ENCODE data around the gene ZFP36.

ZFP36 gene

DNA sequence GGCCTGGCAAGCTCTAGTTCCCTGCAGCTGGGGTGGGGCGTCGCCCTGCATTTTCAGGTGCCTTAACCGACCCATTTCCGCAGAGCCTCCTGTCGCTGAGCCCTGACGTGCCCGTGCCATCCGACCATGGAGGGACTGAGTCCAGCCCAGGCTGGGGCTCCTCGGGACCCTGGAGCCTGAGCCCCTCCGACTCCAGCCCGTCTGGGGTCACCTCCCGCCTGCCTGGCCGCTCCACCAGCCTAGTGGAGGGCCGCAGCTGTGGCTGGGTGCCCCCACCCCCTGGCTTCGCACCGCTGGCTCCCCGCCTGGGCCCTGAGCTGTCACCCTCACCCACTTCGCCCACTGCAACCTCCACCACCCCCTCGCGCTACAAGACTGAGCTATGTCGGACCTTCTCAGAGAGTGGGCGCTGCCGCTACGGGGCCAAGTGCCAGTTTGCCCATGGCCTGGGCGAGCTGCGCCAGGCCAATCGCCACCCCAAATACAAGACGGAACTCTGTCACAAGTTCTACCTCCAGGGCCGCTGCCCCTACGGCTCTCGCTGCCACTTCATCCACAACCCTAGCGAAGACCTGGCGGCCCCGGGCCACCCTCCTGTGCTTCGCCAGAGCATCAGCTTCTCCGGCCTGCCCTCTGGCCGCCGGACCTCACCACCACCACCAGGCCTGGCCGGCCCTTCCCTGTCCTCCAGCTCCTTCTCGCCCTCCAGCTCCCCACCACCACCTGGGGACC is 1.2 kb downstream of the ZFP36 start:
- DNase-seq: no peak

DNA sequence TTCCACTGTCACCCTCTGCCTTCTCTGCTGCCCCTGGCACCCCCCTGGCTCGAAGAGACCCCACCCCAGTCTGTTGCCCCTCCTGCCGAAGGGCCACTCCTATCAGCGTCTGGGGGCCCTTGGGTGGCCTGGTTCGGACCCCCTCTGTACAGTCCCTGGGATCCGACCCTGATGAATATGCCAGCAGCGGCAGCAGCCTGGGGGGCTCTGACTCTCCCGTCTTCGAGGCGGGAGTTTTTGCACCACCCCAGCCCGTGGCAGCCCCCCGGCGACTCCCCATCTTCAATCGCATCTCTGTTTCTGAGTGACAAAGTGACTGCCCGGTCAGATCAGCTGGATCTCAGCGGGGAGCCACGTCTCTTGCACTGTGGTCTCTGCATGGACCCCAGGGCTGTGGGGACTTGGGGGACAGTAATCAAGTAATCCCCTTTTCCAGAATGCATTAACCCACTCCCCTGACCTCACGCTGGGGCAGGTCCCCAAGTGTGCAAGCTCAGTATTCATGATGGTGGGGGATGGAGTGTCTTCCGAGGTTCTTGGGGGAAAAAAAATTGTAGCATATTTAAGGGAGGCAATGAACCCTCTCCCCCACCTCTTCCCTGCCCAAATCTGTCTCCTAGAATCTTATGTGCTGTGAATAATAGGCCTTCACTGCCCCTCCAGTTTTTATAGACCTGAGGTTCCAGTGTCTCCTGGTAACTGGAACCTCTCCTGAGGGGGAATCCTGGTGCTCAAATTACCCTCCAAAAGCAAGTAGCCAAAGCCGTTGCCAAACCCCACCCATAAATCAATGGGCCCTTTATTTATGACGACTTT is 2.0 kb downstream of the ZFP36 start:
- peak; percentile 40 for DNase-seq

DNA sequence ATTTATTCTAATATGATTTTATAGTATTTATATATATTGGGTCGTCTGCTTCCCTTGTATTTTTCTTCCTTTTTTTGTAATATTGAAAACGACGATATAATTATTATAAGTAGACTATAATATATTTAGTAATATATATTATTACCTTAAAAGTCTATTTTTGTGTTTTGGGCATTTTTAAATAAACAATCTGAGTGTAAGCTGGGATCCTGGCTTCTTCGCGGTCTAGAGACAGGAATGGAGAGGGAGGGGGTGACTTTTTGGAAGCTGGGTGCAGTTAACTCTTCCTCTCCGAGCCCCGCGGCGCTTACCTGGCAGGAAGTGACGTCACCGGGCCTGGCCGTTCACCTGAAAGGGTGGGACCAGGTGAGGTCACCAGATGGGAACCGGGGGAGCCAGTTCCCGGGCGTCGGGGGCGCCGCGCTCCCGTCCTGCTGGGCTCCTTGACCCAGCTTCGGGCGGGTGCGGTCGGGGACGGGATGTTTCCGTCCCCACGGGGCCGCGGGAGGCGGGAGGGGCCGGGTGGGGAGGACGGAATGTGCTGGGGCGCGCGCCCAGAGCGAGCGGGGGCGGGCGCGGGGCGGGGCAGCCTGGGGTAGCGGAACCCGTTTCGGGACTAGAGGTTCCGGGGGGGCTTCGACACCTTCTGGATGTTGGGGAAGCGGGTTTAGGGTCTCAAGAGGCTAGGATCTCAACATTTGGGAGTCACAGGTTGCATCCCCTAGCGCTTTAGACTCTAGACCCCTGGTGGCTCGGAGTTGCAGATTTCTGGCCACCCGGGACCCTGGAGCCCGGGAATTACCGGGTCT is 2.8 kb downstream of the ZFP36 start:
- DNase-seq: peak; percentile 83

DNA sequence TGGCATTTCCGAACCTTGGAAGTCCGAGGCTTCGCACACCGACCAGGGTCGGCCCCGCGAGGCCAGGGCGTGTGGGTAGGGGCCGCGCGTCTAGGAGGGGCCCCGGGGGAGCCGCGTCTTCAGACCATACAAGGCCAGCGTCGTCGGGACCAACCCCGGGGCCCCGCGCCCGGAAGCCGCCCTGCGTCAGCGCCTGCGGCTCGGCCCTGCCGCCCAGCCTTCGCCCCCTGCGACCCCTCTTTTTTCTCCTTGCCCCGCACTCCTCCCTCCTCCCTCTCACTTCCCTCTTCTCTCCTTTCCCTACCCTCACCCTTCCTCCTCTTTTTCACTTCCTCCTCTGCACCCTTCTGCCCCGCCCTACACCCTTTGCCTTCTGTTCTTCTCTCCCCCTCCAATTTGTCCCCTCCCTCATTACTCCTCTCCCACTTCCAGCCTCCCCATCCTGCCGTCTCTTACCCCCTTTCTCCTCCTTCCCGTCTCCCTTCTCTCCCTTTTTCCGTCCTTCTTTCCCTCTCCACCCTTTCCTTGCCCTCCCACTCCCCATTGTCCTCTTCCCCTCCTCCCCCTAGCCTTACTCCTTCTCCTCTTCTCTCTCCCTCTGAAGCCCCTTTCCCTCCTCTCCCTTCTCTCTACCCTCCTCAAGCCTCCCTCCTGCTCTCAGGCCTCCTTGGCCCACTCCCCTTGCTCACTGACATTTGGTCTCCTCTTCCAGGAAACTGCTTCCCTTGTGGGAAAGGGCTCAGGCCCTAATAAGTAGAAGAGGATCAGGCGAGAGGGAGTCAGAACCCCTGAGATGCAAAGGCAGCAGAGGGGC is 3.6 kb downstream of the ZFP36 start:
- DNase-seq: peak; percentile 22

DNA sequence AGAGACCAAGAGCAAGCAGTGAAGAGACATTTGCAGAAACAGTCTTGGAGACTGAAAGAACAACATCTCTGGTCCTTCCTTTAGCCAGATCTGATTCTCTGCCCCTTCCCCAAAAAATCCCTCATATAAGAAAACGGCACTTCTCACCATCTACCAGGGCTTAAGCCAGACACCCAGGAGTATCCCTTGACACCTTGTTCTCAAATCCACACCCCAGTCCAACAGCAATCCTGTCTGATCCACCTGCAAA is 4.1 kb downstream of the ZFP36 start:
- DNase-seq: no peak

DNA sequence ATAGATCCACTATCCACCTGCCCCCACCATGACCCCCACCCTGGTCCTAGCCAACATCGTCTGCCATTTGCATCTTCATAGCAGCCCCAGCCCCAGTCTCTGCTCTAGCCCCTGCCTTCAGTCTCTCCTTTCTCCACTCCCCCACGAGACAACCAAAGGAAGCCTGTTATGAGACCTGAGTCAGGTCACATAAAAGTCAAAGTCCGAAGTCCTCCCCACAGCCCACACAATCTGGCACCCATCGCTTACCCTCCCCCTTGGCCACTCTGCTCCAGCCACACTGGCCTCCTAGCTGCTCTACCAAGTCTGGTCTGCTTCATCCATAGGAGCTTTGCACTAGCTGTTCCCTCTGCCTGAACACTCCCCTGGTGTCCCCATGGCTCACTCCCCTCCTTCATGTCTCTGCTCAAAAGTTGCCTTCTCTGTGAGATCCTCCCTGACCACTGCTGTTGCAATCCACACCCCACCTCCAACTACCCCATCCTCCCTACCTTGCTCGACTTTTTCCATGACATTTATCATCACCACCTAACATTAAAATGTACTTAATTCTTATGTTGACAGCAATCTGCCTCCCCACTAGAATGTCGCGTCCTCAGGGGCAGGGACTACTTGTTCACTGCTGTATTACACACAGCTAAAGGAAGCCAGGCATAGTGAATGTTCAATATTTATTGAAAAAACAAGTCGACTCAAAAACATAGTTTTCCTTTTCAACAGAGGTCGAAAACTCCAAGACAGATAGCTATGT is 4.6 kb downstream of the ZFP36 start:
- no peak for DNase-seq

DNA sequence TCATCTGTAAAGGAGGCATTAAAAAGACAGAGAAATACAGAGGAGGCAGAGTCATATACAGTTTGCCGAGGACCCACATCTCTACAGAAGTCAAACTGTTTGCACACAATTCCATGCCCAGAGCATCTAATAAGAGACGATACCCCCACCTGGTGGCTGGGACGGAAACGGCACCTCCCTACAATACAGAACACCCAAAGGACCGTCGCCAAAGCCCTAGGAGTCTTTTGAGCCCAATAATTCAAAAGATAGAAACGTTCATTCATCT is 5.1 kb downstream of the ZFP36 start:
- DNase-seq: peak; percentile 96

DNA sequence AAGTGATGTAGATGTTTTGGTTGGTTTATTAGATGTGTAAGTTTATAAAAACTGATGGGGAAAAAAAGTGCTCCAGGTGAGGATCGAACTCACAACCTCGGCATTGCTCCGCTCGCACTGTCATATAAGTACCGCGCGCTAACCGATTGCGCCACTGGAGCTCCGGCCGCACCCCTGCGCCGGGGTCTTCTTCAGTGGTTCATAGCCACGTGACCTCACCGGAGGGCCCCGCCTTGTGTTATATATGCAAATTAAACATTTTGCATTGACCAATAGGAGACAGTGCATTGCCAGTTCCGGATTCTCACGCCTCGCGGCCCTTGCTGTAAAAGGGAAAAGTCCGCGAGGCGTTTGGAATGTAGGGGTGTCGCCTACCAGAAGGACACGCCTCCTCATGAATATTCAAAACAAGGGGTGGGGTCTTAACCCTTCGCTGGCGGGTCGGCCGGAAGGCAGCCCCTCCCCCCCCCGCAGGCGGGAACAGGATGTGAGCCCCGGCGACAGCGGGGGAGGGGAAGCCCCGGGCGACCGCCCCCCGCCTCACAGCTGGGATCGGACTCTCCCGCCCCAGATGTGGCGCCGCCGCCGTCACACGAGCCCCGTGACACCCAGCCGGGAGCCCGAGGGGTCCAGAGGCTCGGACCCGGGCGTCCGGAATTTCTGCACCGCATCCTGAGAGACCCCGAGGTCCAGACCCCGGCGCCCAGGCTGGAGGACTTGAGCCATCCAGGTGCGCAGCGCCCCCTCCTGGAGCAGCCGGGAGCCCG is 5.6 kb downstream of the ZFP36 start, which contains the start of gene PLEKHG2:
Gene PLEKHG2, plus strand, starts transcription at position 570 of the 767 bp plus-strand sequence. CDS start 1,418 bp downstream, outside the sequence.
- peak; percentile 96 for DNase-seq

DNA sequence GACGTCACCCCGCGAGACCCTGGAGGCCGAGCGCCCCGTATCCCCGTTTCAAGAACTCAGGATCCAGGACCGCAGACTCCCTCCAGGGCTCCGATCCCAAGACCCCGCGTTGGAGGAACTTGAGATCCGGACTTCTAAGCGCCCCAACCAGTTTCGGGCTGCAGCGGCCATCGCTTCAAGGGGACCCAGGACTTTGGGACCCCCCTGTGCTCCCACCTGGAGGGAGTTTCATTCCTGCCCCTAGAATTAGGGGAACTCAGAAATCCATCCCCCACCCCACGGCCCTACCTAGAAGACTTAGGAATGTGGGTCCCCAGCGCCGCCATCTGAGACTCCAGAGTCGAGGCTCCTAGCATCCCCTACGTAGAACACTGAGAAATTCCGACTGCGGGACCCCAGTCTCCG is 6.2 kb downstream of the ZFP36 start:
- no peak for DNase-seq

DNA sequence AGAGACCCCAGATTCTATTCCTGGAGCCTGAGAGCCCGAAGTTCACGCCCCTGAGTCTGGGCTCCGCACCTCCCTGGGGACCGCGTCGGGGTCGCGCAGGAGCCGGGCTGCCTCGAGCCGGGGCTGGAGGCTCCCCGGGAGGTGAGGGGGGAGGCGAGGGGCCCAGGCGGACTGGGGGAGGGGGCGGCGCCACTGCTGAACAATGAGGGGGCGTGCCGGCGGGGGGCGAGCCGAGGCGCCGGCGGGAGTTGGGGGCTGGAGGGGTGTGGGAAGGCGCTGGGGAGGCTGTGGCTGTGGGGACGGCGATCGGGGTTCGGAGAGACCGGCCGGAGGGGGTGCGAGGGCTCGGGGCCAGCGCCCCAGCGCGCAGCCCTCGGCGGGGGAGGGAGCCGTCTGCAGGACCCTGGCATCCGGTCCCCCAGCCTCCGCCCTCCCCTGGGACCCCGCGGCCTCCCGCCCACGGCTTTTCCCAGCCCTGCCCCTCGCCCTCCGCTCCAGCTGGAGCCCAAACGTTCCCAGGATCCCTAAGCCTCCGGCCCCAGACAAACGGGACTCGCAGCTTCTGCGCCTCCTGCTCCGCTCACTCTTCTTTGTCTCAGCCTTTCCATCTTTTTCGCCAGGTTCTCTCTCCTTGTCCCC is 6.7 kb downstream of the ZFP36 start:
- no peak for DNase-seq

DNA sequence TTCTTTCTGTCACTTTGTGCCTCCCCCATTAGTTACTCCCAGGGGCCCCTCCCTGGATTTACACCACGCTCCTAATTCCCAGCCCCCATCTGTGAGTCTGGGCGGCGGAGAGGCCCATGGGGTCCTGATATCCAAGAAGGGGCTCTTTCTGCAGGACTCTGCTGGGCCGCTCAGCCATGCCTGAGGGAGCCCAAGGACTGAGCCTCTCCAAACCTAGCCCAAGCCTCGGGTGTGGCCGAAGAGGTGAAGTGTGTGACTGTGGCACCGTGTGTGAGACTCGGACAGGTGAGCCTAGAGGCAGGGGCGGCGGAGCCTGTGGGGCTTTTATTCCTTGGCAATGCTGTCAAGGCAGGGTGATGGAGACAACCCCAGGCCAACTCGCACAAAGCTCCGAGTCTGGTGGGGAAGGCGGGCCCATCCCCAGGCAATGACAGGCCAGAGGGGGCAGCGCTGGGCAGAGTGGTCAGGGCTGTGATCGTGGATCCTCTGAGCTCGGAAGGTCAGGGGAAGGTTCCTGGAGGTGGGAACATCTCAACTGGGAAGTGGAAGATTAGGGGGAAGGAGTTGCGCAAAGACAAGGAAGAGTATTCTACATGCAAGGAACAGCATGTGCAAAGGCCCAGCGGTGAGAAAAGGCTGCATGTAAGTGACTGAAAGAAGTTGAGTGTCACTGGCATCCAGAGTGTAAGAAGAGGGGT is 7.4 kb downstream of the ZFP36 start:
- no peak for DNase-seq

DNA sequence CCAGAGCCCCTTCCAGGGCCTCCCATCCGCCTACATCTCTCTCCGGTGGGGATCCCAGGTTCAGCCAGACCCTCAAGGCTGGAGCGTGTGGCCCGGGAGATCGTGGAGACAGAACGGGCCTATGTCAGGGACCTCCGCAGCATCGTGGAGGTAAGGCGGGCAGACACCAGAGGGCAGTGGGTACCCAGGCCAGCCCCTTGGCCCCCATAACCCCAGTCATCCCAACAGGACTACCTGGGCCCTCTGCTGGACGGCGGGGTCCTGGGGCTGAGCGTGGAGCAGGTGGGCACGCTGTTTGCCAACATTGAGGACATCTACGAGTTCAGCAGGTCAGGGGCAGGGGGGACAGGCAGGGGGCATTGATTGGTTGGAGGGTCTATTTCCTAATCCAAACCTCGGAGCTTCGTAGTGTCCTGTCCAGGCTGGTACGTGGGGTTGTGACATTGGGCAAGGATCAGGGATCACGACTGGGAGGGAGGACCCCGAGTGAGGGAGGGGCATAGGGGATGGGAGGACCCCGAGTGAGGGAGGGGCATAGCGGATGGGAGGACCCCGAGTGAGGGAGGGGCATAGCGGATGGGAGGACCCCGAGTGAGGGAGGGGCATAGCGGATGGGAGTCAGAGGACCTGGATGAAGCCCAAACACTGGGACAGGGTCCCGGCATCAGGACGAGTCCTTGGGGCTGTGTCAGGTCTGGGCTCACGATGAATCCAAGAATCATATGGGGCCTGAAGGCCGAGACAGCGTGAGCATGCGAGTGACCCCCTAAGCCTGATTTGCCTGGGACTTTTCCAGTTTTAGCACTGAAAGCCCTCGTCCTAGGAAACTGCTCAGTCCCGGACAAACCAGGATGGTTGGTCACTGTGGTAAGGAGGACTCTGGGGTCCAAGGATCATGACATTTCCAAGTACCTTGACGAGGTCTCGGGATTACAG is 8.7 kb downstream of the ZFP36 start:
- no peak for DNase-seq

DNA sequence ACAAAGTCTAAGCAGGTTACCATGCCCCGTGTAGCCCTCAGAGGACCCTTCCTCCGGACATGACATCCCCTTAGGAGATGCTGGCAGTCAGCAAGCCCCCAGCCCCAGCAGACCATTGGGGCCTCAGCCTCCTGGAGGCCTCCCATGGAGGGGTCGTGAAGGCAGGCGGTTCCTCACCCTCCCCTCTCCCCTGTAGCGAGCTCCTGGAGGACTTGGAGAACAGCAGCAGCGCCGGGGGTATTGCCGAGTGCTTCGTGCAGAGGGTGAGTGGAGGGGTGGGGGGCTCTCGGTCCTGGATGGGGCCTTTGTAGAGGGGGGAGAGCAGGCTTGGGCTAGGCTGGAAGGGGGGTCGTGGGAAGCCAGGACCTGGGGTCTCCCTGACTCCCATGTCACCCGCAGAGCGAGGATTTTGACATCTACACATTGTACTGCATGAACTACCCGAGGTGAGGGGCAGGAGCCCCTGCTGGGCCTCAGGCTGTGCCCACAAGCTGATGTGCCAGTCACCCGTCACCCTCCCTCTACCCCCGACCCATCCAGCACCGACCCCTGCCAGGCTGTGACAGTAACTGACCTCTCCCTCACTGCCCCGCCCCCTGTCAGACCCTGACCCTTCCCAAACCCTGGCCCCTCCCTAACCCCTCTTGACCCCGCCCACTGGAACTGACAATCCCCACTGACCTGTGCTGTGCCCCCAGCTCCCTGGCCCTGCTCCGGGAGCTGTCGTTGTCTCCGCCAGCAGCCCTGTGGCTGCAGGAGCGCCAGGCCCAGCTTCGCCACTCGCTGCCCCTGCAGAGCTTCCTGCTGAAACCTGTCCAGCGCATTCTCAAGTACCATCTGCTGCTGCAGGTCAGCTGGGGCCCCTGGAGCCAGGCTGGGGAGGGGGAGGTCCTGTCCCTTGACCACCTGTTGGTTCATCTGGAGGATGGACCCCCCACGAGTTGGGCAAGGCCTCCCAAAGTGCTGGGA is 9.8 kb downstream of the ZFP36 start:
- no peak for DNase-seq

DNA sequence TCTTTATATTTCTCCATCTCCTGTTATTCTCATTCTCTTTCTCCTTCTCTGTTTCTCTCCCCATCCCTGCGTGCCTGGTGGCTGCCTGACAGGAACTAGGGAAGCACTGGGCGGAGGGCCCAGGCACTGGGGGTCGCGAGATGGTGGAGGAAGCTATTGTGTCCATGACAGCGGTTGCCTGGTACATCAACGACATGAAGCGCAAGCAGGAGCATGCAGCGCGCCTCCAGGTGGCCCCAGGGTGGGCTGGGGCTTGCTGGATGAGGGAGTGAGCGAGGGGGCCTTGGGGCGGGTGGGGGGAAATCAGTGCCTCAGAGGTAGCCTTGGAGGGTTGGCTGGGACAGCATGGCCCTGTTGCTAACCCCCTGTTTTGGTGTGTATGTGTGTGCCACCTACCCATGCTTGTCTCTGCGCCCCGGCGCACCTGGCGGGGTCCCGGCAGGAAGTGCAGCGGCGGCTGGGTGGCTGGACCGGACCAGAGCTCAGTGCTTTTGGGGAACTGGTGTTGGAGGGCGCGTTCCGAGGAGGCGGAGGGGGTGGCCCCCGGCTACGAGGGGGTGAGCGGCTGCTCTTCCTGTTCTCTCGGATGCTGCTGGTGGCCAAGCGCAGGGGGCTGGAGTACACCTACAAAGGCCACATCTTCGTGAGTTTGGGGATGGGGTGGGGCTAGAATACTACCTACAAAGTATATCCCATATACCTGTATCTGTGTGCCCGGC is 11.0 kb downstream of the ZFP36 start:
- no peak for DNase-seq

DNA sequence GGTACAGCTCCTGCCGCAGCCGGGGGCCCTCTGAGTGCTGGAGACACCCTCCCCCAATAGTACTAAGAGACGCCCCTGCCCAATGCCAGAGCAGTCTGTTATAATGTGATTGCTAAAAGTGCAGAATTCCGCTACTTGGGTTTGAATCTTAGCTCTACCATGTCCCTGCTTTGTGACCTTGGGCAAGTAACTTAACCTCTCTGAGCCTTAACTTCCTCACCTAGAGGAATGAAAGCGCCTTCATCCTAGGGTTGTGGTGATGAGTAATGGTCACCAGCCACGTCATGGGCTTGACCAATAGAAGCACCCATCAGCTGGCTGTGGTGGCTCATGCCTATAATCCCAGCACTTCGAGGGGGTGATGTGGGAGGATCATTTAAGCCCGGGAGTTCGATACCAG is 12.4 kb downstream of the ZFP36 start:
- DNase-seq: no peak

DNA sequence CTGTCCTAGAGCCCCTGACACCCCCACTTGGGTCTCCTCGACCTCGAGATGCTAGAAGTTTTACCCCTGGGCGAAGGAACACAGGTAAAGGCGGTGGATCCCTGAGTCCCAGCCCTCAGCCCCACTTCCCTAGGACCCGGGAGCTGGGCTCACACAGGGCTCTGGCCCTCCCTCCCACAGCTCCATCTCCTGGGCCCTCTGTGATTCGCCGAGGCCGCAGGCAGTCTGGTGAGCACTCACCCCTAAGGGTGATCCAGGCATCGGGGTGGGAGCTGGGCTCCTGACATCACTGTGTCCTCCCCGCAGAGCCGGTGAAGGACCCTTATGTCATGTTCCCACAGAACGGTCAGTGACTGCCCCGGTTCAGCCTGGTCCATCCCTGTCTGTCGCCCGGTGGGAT is 14.1 kb downstream of the ZFP36 start:
- DNase-seq: no peak

DNA sequence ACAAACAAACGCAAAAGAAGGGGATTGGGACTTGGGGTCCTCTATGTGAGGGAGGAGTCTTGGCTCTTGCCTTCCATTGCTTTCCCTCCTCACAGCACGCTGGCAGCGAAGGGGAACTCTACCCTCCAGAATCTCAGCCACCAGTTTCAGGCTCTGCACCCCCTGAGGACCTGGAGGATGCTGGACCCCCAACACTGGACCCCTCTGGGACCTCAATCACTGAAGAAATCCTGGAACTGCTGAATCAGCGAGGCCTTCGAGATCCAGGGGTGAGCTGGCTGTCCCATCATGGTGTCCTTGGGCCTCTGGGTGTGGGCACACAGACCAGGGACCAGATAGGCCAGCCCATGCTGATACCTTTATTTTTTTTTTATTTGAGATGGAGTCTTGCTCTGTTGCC is 15.4 kb downstream of the ZFP36 start:
- DNase-seq: no peak

All from NCI-H2029 treated with DMSO at 0.1 percent for 48 hours (cell line).